Transverse colon (tissue), 4 donors: ENCODE results near the gene RIPPLY3. TPM values are rescaled to one million over a fixed set of nuclear protein-coding genes. Genes with fewer than 3 reads are reported as not detected.
A peak's percentile ranks its signal among the peaks of the same experiment; 100 is the strongest.
"Not testable (repeated sequence)": the region's sequence is repeated elsewhere in the genome, so short reads cannot be mapped to it uniquely, and the experiment has no call there.

Source experiments
- DNase-seq: peaks from one replicate; pipeline ENCODE4 v3.0.0-alpha.2; 2019
- H3K27ac ChIP-seq, 4 donors: fragments of 200-600 bp; sonication (generic); 2 replicates each; pipeline ENCODE4 v1.5.1; 2016 to 2018; ENCODE audit warnings: inconsistent platforms in 4 of 4
- H3K27me3 ChIP-seq: fragments of 200-600 bp; sonication (generic); 2 replicates; pipeline ENCODE4 v1.5.1; 2017; ENCODE audit warnings: inconsistent platforms
- H3K36me3 ChIP-seq, 4 donors: fragments of 200-600 bp; sonication (generic); 2 replicates each; pipeline ENCODE4 v1.5.1; 2017 to 2019; ENCODE audit warnings: inconsistent platforms in 4 of 4
- H3K4me1 ChIP-seq, 4 donors: fragments of 200-600 bp; sonication (generic); 2 replicates each; pipeline ENCODE4 v1.5.1; 2017 to 2020; ENCODE audit warnings: inconsistent platforms in 4 of 4
- H3K4me3 ChIP-seq, 4 donors: fragments of 200-600 bp; sonication (generic); 1 replicate in 1 of 4; 2 replicates in 3 of 4; pipeline versions ENCODE4 v1.5.1 to v1.6.1; 2017 to 2019; ENCODE audit warnings: inconsistent platforms in 4 of 4
- H3K9me3 ChIP-seq, 2 donors: fragments of 200-600 bp; sonication (generic); 2 replicates each; pipeline ENCODE4 v1.5.1; 2017 to 2019; ENCODE audit warnings: inconsistent platforms in 2 of 2
- CTCF ChIP-seq, 5 experiments: fragments of 200-600 bp in 3 of 5; fragments of 450-650 bp in 2 of 5; sonication (generic) in 3 of 5; IDR thresholded peaks; 1 replicate in 2 of 5; 2 replicates in 3 of 5; pipeline ENCODE4 v1.5.1; 2016 to 2017; ENCODE audit warnings: antibody characterized with exemption in 5 of 5, inconsistent platforms in 3 of 5, mild to moderate bottlenecking in 2 of 5, moderate library complexity in 1 of 5
- EP300 ChIP-seq: sonication (generic); formaldehyde crosslinking; IDR thresholded peaks from one replicate; pipeline ENCODE4 v1.6.1; 2017; ENCODE audit warnings: antibody characterized with exemption, low read depth
- POLR2A ChIP-seq: fragments of 450-650 bp; IDR thresholded peaks from one replicate; pipeline ENCODE4 v1.6.1; 2016; ENCODE audit warnings: antibody characterized with exemption, mild to moderate bottlenecking, moderate library complexity
- POLR2AphosphoS5 ChIP-seq, 3 donors: sonication (generic); formaldehyde crosslinking; IDR thresholded peaks; one replicate each; pipeline ENCODE4 v1.6.1; 2016; ENCODE audit warnings: antibody characterized with exemption in 3 of 3
- WGBS, 2 donors: methylation state at CpG; one replicate each; pipeline ENCODE4 v1.1.5; 2018; ENCODE audit warnings: low coverage in 1 of 2; 5-methylcytosine and 5-hydroxymethylcytosine counted together
- in situ Hi-C, 4 donors: fragments of 200-750 bp; cut with MboI; loops; one replicate each; pipeline versions ENCODE4 v1.15.0 to v1.15.1; 2017; ENCODE audit warnings: low sequenced_read_pairs in 3 of 4, low pct_ligation_motif_present in 1 of 4, low pct_unique_long_range_greater_than_20kb in 1 of 4
- intact Hi-C: fragments of 100-400 bp; cut with DNase I; formaldehyde crosslinking; loops from one replicate; pipeline ENCODE4 v1.15.1; 2023; ENCODE audit warnings: low total_unique reads
- total RNA-seq, 4 donors: library from RNA; depleted of rRNA; stranded (reverse); fragments of >200 nt; gene quantifications; one replicate each; pipeline ENCODE4 v1.1.0, GENCODE V29; 2016

Gene RIPPLY3
- total RNA-seq, 4 donors from 2014 or later: 0.27 TPM; not detected in 3

- Histone ChIP-seq H3K4me1 (peaks cover 0 to 13% (median 7%) of the 10 kb centered on the region in 4 donors), H3K36me3 (no peaks in the 10 kb centered on the region), H3K9me3 (no peaks in the 10 kb centered on the region), H3K27me3 (no peaks in the 10 kb centered on the region), H3K4me3 (no peak overlapping the region), H3K27ac (no peak overlapping the region)
- DNase-seq: no peak
- TF ChIP-seq POLR2AphosphoS5 (IDR thresholded peaks at IDR 0.05) (no peak), CTCF (IDR thresholded peaks at IDR 0.05) (no peak), POLR2A (no peak), EP300 (no peak)
- in situ Hi-C loops (no loop called here), intact Hi-C loops (no loop called here)
- 98% methylated on average over 3 of the region's 3 CpGs; no CpG with 5 or more reads in 1 of the 2 donors for WGBS, 2 donors
Observed at GRCh38 chr21:37044643-37045042, 38.1 kb downstream of the RIPPLY3 start.

- in situ Hi-C loops (no loop called here), intact Hi-C loops (no loop called here)
- H3K27ac ChIP-seq: no peak overlapping the region
- TF ChIP-seq POLR2A: no peak
- no peak for TF ChIP-seq CTCF (IDR thresholded peaks at IDR 0.05)
- no peak for TF ChIP-seq EP300
- TF ChIP-seq POLR2AphosphoS5 (IDR thresholded peaks at IDR 0.05): no peak
- no peaks in the 10 kb centered on the region for H3K36me3 ChIP-seq
- H3K4me1 ChIP-seq: peaks cover 0 to 13% (median 7%) of the 10 kb centered on the region in 4 donors
- H3K4me3 ChIP-seq: no peak overlapping the region
- DNase-seq: no peak
- 68 to 75% methylated on average over 4 to 6 of the region's 6 CpGs for WGBS, 2 donors
- no peaks in the 10 kb centered on the region for H3K9me3 ChIP-seq
- H3K27me3 ChIP-seq: no peaks in the 10 kb centered on the region
Observed at GRCh38 chr21:37045149-37045548, 38.6 kb downstream of the RIPPLY3 start.

- Histone ChIP-seq H3K4me1 (peaks cover 0 to 13% (median 7%) of the 10 kb centered on the region in 4 donors), H3K36me3 (no peaks in the 10 kb centered on the region), H3K4me3 (no peak overlapping the region), H3K9me3 (no peaks in the 10 kb centered on the region), H3K27me3 (no peaks in the 10 kb centered on the region), H3K27ac (no peak overlapping the region)
- 74 to 88% methylated on average over 6 of the region's 6 CpGs for WGBS, 2 donors
- in situ Hi-C loops: no loop called here
- intact Hi-C loops: no loop called here
- no peak for DNase-seq
- TF ChIP-seq POLR2AphosphoS5 (IDR thresholded peaks at IDR 0.05) (no peak), EP300 (no peak), CTCF (IDR thresholded peaks at IDR 0.05) (no peak), POLR2A (no peak)
Observed at GRCh38 chr21:37045556-37045955, 39.1 kb downstream of the RIPPLY3 start.

DNA sequence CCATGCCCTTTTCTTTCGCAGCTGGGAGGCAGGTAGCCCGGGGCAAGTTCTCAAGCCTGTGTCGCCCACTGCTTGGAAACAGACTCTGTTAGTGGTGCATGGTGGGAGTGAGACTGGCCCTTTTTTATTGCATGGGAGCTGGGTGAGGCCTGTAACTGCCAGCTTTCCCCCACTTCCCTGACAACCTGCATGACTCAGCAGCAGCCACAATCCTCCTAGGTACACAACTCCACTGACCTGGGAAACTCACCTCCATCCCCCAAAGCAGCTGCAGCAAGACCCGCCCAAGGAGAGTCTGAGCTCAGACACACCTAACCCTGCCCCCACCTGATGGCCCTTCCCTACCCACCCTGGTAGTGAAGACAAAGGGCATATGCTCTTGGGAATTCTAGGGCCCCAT, 40.6 kb downstream of the RIPPLY3 start:
- TF ChIP-seq CTCF (IDR thresholded peaks at IDR 0.05): no peak
- TF ChIP-seq EP300: peak; percentile 66
- peak; percentile 57 for TF ChIP-seq POLR2A
- TF ChIP-seq POLR2AphosphoS5 (IDR thresholded peaks at IDR 0.05): peak in 1 of 3 donors; percentile 60
- no peaks in the 10 kb centered on the region for H3K36me3 ChIP-seq
- no peaks in the 10 kb centered on the region for H3K9me3 ChIP-seq
- peak overlapping the region; percentile 68 to 83 (median 78) for H3K27ac ChIP-seq
- H3K27me3 ChIP-seq: no peaks in the 10 kb centered on the region
- intact Hi-C loops (no loop called here), in situ Hi-C loops (no loop called here)
- peaks cover 0 to 13% (median 7%) of the 10 kb centered on the region in 4 donors for H3K4me1 ChIP-seq
- H3K4me3 ChIP-seq: no peak overlapping the region
- peak; percentile 82 for DNase-seq
- 51 to 80% methylated on average over 1 to 4 of the region's 4 CpGs for WGBS, 2 donors

DNA sequence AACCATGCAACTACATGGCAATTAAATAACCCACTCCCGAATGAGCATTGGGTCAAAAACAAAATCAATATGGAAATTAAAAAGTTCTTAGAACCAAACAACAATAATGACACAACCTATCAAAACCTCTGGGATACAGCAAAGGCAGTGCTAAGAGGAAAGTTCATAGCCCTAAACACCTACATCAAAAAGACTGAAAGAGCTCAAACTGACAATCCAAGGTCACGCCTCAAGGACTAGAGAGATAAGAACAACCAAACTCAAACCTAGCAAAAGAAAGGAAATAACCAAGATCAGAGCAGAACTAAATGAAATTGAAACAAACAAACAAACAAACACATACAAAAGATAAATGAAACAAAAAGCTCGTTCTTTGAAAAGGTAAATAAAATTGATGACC, 43.2 kb downstream of the RIPPLY3 start:
- 67 to 100% methylated on average over 2 to 3 of the region's 3 CpGs for WGBS, 2 donors
- H3K4me3 ChIP-seq, H3K9me3 ChIP-seq, DNase-seq, H3K27me3 ChIP-seq, H3K36me3 ChIP-seq, H3K27ac ChIP-seq, in situ Hi-C loops: not testable (repeated sequence)
- H3K4me1 ChIP-seq: peaks cover 0 to 13% (median 7%) of the 10 kb centered on the region in 4 donors
- intact Hi-C loops: loop anchor here (10.0 kb wide), 1 partner anchor 65 kb away; no protein-coding TSS in a partner anchor
